NCI-H524 (cell line): ENCODE data around the gene JAG2.

Source experiments
- DNase-seq, 2 experiments: peaks; one replicate each; lab custom pipeline; 2025; lab: John Stamatoyannopoulos, UW

Gene JAG2

DNA sequence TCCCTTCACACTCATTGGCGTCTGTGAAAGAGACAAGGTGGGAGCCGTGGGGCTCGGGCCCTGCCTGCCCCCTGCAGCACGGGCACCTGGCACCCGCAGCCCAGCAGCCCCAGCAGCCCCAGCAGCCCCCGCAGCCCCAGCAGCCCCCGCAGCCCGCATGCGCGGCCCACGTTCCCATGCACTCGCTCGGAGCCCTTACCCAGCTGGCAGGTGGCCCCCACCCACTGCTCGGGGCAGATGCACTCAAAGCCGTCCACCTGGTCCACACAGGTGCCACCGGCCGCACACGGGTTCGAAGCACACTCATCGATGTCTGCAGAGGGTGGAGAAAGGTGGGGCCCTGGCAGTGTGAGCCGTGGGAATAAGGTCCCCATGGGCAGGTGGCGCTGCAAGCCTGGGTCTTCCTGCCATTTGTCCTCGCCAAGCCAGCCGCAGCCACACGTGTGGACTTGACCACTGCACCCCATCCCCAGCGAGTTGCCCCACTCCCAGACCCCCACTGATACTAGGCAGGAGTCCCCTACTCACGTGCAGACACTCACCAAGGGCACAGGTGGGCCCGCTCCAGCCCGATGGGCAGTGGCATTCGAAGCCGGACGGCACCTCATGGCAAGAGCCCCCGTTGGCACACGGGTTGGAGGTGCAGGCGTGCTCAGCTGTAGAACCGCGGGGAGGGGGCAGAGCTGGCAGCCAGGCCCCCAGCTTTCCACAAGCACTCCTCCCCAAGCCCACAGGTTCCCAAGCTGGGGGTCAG, 17.3 kb downstream of the JAG2 start:
- no peak for DNase-seq

DNA sequence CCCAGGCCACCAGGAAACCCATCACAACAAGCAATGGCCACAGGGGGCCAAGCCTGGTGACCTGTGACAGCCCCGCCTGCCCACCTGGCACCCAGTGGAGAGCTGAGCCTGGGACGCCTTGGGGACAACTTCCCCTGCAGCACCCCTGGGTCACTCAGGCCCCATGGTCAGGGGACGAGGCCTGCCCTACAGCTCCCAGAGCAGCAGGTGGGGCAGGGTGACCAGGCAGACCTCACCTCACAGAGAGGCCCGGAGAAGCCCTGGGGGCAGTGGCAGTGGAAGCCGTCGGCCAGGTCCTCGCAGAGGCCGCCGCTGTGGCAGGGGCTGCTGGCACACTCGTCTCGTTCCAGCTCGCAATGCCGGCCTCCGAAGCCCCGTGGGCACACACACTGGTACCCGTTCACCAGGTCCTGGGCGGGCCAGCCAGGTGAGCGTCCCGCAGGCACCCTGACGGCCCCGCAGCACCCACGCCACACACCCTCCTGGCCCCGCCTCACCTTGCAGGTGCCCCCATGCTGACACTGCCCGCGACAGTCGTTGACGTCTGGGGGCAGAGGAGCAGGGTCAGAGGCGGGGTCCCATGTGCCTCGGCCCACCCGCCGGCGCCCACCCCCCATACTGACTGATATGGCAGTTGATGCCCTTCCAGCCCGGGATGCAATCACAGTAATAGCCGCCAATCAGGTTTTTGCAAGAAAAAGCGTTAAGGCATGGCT, 18.1 kb downstream of the JAG2 start:
- no peak for DNase-seq

DNA sequence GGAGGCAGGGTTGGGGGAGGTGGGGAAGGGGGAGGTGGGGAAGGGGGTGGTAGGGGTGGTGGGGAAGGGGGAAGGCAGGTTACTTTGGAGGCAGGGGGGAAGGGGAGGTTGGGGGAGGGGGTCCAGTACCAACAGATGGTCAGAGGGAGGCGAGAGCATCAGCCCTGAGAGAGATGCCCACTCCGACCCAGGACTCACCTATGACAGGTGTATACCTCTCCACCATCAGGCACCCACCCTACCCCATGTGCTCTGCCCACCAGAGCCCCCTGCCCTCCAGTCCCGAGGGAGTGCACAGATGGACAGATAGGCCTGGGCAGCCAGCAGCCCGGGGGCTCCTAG, 18.6 kb downstream of the JAG2 start:
- DNase-seq, result no peak

DNA sequence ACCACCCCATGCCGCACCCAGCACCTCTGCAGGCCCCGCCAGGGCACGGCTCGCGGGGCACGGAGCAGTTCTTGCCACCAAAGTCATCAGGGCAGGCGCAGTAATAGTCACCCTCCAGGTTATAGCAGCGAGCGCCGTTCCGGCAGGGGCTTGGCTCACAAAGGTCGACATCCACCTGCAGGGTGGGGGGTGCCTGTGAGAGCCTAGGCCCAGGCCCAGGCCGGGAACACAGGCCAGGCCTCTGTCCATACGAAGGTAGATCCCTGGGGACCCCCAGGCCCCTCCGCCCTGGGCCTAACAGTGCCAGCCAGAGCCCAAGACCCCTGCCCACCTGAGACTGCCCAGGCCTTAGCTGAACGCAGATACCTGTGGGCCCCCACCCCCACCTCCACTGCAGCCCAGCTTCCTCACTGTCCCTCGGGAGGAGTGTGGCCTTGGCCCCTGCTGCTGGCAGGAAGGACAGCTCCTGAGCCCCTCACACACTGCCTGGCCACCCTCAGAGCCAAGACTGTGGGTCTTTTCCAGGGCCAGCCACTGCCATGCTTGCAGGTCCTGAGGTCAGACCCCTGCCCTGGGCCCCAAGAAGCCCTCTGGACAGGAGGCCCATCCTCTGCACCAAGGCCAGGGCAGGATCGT, 19.3 kb downstream of the JAG2 start:
- DNase-seq, result no peak

DNA sequence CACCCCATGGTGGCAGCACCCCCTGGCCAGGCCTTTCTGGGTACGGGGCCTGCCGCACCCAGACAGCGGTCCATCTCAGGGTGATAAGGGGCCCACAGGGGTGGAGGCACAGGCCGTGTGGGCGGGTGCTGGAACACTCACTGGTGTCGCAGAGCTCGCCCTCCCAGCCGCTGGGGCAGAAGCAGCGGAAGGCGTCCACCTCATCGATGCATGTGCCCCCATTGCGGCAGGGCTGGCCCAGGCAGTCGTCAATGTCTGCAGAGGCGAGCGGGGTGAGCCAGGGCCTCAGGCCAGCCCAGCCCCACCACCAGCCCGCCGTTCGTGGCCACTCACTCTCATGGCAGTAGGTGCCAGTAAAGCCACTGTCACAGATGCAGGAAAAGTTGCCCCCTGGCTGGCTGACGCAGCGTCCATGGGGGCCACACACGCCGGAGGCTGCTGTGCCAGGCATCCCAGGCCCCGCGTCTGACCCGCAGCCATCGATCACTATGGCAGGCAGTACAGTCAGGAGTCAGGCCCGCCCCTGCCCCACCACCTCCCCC, 19.9 kb downstream of the JAG2 start:
- DNase-seq, result no peak

DNA sequence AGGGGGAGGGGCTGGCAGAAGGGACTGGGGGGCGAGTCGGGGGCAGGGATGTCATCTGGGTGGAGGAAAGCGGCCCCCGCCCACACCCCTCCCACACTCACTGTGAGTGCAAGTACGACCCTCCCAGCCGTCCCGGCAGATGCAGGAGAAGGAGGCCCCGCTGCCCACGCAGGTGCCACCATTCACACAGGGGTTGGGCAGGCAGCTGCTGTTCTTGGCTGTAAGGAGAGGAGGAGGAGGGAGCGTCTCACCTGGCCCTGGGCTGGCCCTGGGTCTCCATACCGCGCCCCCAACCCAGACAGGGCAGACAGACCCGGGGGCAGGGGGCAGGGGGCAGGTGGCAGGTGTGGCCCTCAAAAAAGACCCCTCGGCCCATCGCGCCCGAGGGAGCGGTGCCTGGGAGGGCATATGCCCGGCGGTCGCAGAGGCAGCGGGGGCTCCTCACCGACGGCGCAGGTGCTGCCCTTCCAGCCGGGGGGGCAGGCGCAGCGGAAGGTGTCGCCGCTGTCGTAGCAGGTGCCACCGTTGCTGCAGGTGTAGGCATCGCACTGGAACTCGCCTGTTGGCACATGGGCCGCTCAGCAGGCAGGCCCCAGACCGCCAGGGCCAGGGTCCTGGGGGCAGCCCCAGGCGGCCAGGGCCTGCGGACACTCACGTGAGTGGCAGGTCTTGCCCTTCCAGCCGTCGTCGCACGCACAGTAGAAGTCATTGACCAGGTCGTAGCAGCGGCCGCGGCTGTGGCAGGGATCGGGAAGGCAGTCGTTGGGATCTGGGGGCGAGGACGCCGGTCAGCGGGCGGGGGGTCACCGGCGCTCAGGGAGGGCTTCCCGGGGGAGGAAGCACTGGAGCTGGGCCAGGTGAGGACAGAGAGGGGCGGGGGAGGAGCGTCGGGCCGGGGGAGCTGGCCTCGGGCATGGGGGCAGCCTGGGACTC, 20.6 kb downstream of the JAG2 start:
- no peak for DNase-seq

DNA sequence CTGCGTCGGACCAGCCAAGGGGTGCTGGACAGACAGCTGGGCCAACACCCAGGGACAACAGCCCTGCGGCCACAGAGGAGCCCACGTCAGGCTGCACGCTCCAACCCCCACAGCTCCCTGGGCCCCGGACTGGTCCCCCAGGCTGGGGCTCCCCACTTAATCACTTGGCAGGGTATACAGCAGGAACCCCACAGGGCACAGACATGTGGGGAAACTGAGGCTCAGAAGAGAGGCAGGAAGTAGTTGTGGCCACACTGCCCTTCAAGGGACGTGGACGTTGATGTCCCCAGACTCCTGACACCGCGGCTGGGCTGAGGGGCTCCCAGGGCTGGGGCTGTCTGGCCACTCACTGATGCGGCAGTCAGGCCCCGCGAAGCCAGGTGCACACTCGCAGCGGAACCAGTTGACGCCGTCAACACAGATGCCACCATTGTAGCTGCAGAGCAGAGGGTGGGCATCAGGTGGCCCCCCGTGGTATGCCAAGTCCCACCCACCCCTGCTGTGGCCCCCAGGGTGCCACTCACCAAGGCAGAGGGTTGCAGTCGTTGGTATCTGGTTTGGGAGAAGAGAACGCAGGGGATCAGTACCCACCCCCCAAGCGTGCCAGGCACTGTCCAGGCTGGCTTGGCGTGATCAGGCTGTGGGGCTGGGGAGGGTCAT, 21.5 kb downstream of the JAG2 start:
- DNase-seq, result no peak

GRCh38 chr14:105146181-105146975, 22.2 kb downstream of the JAG2 start:
- DNase-seq, result no peak

DNA sequence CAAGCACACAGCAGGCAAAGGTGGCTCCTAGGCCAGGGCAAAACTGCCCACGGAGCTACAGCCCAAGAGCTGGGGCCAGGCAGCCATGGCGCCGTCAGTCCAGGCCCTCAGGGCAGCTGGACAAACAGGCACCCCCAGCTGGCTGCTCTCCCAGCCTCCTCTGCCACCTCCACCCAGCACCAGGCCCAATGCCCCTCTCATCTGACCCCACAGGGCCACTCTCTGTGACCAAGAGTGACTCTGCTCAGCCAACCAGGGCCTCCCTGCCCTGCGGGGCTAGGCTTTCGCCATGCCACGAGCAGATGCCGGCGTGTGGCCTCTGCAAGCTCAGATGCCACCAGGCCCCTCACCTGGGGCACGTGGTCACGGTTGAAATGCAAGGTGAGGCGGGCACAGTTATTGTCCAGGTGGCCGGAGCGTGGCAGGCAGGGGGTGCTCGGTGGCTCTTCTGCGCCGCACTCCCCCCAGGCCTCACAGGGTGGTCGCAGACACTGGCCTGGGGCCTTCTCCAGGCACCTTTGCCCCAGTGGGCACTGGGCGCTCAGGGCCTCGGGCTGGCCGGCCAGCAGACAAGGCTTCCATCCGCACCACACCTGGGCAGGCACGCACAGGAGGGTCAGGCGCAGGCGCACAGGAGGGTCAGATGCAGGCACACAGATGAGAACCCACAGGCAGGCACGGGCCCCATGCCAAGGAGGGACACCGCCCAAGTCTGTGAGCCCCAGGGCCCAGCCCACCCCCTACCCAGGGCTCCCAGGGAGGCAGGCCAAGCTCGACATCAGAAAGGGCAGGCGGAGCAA, 23.0 kb downstream of the JAG2 start:
- DNase-seq, result no peak

- DNase-seq, result no peak
These were observed 23.8 kb downstream of the JAG2 start for GRCh38 chr14:105144666-105145380.

DNA sequence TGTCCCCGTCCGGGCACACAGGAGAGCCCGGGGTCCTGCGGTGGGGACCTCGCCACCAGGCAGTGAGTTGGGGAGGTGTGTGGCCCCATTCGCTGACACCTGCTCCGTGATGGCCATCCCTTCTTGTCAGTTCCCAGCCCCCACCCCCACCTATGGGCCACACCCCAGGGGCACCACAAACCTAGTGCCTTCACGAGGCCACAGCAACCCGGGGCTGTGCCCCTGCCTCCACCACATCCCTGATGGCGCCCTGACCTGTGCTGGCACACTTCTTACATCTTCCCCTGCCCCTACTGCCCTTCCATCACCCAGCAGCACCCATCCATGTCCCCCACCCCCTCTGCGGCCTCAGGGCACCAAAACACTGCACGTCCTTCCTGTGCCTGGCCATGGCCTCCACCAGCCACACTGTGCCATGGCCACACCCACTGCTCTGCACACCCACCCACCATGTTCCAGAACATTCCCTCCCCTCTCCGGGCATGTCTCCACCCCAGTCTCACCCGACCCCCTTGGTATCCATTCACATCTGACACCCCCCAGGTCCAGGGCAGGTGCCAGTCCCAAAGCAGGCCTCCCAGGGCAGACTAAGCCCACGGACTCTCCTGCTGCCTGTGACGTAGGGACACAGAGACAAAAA, 24.4 kb downstream of the JAG2 start:
- DNase-seq, result no peak

- DNase-seq, result no peak
These were observed 25.0 kb downstream of the JAG2 start for GRCh38 chr14:105143451-105144025.

- DNase-seq, result no peak
These were observed 25.7 kb downstream of the JAG2 start for GRCh38 chr14:105142651-105143450.

DNA sequence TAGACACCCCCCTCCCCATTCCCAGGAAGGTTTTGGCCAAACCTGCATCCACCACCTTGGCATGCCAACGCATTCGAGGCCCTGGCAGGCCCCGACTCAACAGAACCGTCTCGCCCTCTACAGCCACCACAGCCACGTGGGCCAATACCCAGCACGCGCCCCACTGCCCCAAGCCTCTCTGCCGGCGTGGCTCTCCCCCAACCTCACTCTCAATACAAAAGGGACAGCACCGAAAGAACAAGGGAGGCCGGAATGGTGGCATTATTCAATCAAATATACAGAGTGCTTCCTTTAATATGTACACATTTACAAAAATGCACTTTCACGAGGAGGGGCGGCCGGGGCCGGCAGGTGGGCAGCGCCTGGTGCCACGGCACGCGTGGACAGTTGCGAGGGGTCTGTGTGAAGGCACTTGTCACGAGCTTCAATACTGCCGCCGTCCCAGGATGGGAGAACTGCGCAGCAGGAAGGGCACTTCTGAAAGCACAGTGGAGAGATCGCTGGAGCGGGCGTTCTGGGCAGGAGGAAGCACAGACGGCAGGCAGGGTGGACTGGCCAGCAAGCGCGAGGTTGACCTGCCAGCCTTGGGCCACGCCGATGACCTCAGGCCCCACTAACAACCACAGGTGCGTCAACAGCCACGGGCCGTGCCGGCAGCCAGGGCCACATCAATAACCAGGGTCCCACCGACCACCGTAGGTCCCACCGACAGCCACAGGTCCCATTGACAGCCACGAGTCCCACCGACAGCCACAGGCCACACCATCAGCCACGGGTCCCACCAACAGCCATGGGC, 26.9 kb downstream of the JAG2 start:
- no peak for DNase-seq

- no peak for DNase-seq
These were observed 27.6 kb downstream of the JAG2 start for GRCh38 chr14:105141026-105141425.

DNA sequence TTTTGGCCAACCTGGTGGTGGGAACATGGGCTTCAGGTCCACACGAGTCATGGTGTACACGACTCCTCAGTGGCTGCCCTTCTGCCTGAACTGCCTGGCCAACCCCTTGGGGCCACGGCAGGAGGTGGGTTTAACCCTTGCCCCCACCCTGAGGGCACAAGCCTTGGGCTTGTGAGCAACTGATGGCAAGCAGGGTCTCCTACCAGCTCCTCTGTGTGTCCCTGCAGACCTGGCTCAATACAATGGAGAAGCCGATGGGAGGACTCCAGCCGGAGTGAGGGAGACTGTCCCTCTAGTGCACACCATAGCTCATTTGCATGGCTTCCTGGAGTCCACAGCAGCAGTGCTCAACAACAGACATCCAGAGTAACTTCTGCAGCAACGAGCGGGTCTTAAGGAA, 28.0 kb downstream of the JAG2 start:
- DNase-seq, result no peak
